SK-N-SH (cell line): ENCODE data around the gene HIVEP2. TPM values are rescaled to one million over a fixed set of nuclear protein-coding genes. Genes with fewer than 3 reads are reported as not detected.

Source experiments
- CTCF ChIA-PET: fragments of 300-600, 350-600 bp; formaldehyde crosslinking; extraction: SDS; loops from one replicate; lab custom pipeline; 2021; lab: Yijun Ruan, JAX
- POLR2A ChIA-PET: fragments of 350-600 bp; sonication (Branson Sonifier 250); formaldehyde crosslinking; extraction: SDS; loops from one replicate; lab custom pipeline; 2020; ENCODE audit warnings: antibody characterized with exemption, inconsistent platforms; lab: Yijun Ruan, JAX
- DNase-seq: peaks from one replicate; pipeline ENCODE4 v3.0.0; 2012
- H2AFZ ChIP-seq: fragments of 200-600 bp; sonication (generic); 2 replicates; pipeline ENCODE4 v1.8.1; 2016; ENCODE audit warnings: antibody characterized with exemption, mild to moderate bottlenecking, low read depth
- H3F3A ChIP-seq: fragments of 200-600 bp; sonication (generic); replicated peaks from 2 replicates; pipeline ENCODE3; 2016; ENCODE audit warnings: antibody characterized with exemption, mild to moderate bottlenecking; ENCODE audit not compliant: insufficient read depth
- H3K27ac ChIP-seq, 2 experiments: fragments of 200-500 bp in 1 of 2; fragments of 200-600 bp in 1 of 2; sonication (Bioruptor generic) in 1 of 2; sonication (generic), shearing (Covaris generic) in 1 of 2; 2 replicates each; pipeline versions ENCODE4 v1.5.1 to v1.6.1; 2014 to 2016; ENCODE audit warnings: low read depth in 2 of 2, inconsistent platforms in 1 of 2, low read length in 1 of 2, mild to moderate bottlenecking in 1 of 2, mixed read lengths in 1 of 2
- H3K27me3 ChIP-seq: fragments of 200-600 bp; sonication (generic), shearing (Covaris generic); 2 replicates; pipeline ENCODE4 v1.6.1; 2016; ENCODE audit warnings: mixed run types; ENCODE audit not compliant: insufficient read depth
- H3K36me3 ChIP-seq, 2 experiments: fragments of 200-500 bp in 1 of 2; fragments of 200-600 bp in 1 of 2; sonication (Bioruptor generic) in 1 of 2; sonication (generic) in 1 of 2; replicated peaks in 1 of 2; 2 replicates each; pipeline versions ENCODE3 to v1.5.1; 2014 to 2016; ENCODE audit warnings: low read length in 1 of 2, mild to moderate bottlenecking in 1 of 2; ENCODE audit not compliant: insufficient read depth in 2 of 2, control insufficient read depth in 1 of 2
- H3K4me1 ChIP-seq, 2 experiments: fragments of 200-500 bp in 1 of 2; fragments of 200-600 bp in 1 of 2; sonication (Bioruptor generic) in 1 of 2; sonication (generic), shearing (Covaris generic) in 1 of 2; 2 replicates each; pipeline versions ENCODE4 v1.5.1 to v1.6.1; 2014 to 2016; ENCODE audit warnings: low read depth in 1 of 2, low read length in 1 of 2, mixed run types in 1 of 2; ENCODE audit not compliant: insufficient read depth in 2 of 2, control insufficient read depth in 1 of 2
- H3K4me2 ChIP-seq: fragments of 200-600 bp; sonication (generic), shearing (Covaris generic); 2 replicates; pipeline ENCODE4 v1.6.1; 2017; ENCODE audit warnings: mixed run types
- H3K4me3 ChIP-seq, 2 experiments: fragments of 200-500 bp in 1 of 2; fragments of 200-600 bp in 1 of 2; sonication (Bioruptor generic) in 1 of 2; sonication (generic), shearing (Covaris generic) in 1 of 2; 2 replicates each; pipeline versions ENCODE4 v1.5.1 to v1.8.1; 2014 to 2016; ENCODE audit warnings: low read depth in 2 of 2, inconsistent platforms in 1 of 2, low read length in 1 of 2, mild to moderate bottlenecking in 1 of 2, mixed read lengths in 1 of 2, moderate library complexity in 1 of 2
- H3K79me2 ChIP-seq: fragments of 200-600 bp; sonication (generic); 2 replicates; pipeline ENCODE4 v1.8.1; 2017; ENCODE audit warnings: mild to moderate bottlenecking; ENCODE audit not compliant: insufficient read depth
- H3K9ac ChIP-seq: fragments of 200-600 bp; sonication (generic); 2 replicates; pipeline ENCODE4 v1.6.1; 2017; ENCODE audit warnings: mixed run types
- H3K9me2 ChIP-seq: fragments of 200-600 bp; sonication (generic); 2 replicates; pipeline ENCODE4 v1.6.1; 2017; ENCODE audit warnings: mixed run types
- H3K9me3 ChIP-seq: fragments of 200-600 bp; sonication (generic); 2 replicates; pipeline ENCODE4 v1.6.1; 2017; ENCODE audit warnings: mixed run types, mild to moderate bottlenecking, moderate library complexity
- H4K20me1 ChIP-seq: fragments of 200-600 bp; sonication (generic); 2 replicates; pipeline ENCODE4 v1.6.1; 2017; ENCODE audit warnings: mild to moderate bottlenecking, mixed run types; ENCODE audit not compliant: insufficient read depth
- CHD2 ChIP-seq: fragments of 150-350 bp; IDR thresholded peaks from 2 replicates; pipeline ENCODE4 v1.6.1; 2018; ENCODE audit warnings: low read length; ENCODE audit not compliant: partially characterized antibody
- CTCF ChIP-seq: fragments of 200-600 bp; sonication (generic); IDR thresholded peaks from 2 replicates; pipeline ENCODE4 v1.6.1; 2017; ENCODE audit warnings: antibody characterized with exemption, mild to moderate bottlenecking, moderate library complexity
- ELF1 ChIP-seq: IDR thresholded peaks from 2 replicates; pipeline ENCODE4 v1.4.0; 2012
- EP300 ChIP-seq, 2 experiments: IDR thresholded peaks; 2 replicates each; pipeline versions ENCODE4 v1.4.0 to v1.6.1; 2012; ENCODE audit warnings: borderline replicate concordance in 1 of 2, low read depth in 1 of 2, low read length in 1 of 2
- EZH2phosphoT487 ChIP-seq: fragments of 200-600 bp; sonication (generic); IDR thresholded peaks from 2 replicates; pipeline ENCODE4 v1.6.1; 2017; ENCODE audit warnings: low read depth, mixed run types, mild to moderate bottlenecking, antibody characterized with exemption, moderate library complexity, borderline replicate concordance
- FOSL2 ChIP-seq: IDR thresholded peaks from 2 replicates; pipeline ENCODE4 v1.4.0; 2012; ENCODE audit warnings: low read depth, mild to moderate bottlenecking, moderate library complexity, borderline replicate concordance
- FOXJ3 ChIP-seq: sonication (generic); formaldehyde crosslinking; IDR thresholded peaks from 2 replicates; pipeline ENCODE4 v1.5.1; 2020; ENCODE audit warnings: mild to moderate bottlenecking, missing genetic modification reagents
- GABPA ChIP-seq: IDR thresholded peaks from 2 replicates; pipeline ENCODE4 v1.4.0; 2012; ENCODE audit warnings: low read depth, mild to moderate bottlenecking
- IRF3 ChIP-seq: fragments of 150-350 bp; IDR thresholded peaks from 2 replicates; pipeline ENCODE4 v1.6.1; 2016; ENCODE audit warnings: mild to moderate bottlenecking, low read depth, low read length
- MAX ChIP-seq: IDR thresholded peaks from 2 replicates; pipeline ENCODE4 v1.4.0; 2012; ENCODE audit warnings: low read depth
- MEF2A ChIP-seq: IDR thresholded peaks from 2 replicates; pipeline ENCODE4 v1.4.0; 2012; ENCODE audit warnings: low read depth, borderline replicate concordance
- MXI1 ChIP-seq: IDR thresholded peaks from 2 replicates; pipeline ENCODE4 v1.6.1; 2012; ENCODE audit warnings: mild to moderate bottlenecking, low read depth, low read length, improper control_type of control experiment
- NRF1 ChIP-seq: IDR thresholded peaks from 2 replicates; pipeline ENCODE4 v1.6.1; 2012; ENCODE audit warnings: low read depth, mild to moderate bottlenecking, low read length
- RCOR1 ChIP-seq: fragments of 150-350 bp; IDR thresholded peaks from 2 replicates; pipeline ENCODE4 v1.6.1; 2017; ENCODE audit warnings: antibody characterized with exemption, low read length
- RXRA ChIP-seq: IDR thresholded peaks from 2 replicates; pipeline ENCODE4 v1.4.0; 2012; ENCODE audit warnings: low read depth, mild to moderate bottlenecking, borderline replicate concordance
- SIN3A ChIP-seq: IDR thresholded peaks from 2 replicates; pipeline ENCODE4 v1.6.1; 2012; ENCODE audit warnings: low read depth, mild to moderate bottlenecking, low read length, moderate library complexity, borderline replicate concordance
- SMC3 ChIP-seq: IDR thresholded peaks from 2 replicates; pipeline ENCODE4 v1.6.1; 2012; ENCODE audit warnings: low read depth, low read length, improper control_type of control experiment
- TAF1 ChIP-seq: IDR thresholded peaks from 2 replicates; pipeline ENCODE4 v1.6.1; 2012; ENCODE audit warnings: low read depth, mild to moderate bottlenecking, low read length, moderate library complexity, borderline replicate concordance
- TCF12 ChIP-seq: IDR thresholded peaks from 2 replicates; pipeline ENCODE4 v1.4.0; 2012
- TEAD4 ChIP-seq: IDR thresholded peaks from 2 replicates; pipeline ENCODE4 v1.4.0; 2012; ENCODE audit warnings: mild to moderate bottlenecking, borderline replicate concordance; ENCODE audit not compliant: insufficient read depth
- USF2 ChIP-seq: fragments of 150-350 bp; IDR thresholded peaks from 2 replicates; pipeline ENCODE4 v1.6.1; 2017; ENCODE audit warnings: antibody characterized with exemption, low read length, low read depth, borderline replicate concordance
- YY1 ChIP-seq: IDR thresholded peaks from 2 replicates; pipeline ENCODE4 v1.4.0; 2012; ENCODE audit warnings: low read depth, mild to moderate bottlenecking
- ZBTB33 ChIP-seq: IDR thresholded peaks from 2 replicates; pipeline ENCODE4 v1.4.0; 2012; ENCODE audit warnings: low read depth, borderline replicate concordance
- WGBS: methylation state at CpG from one replicate; pipeline ENCODE4 v1.1.6; 2017; ENCODE audit warnings: low lambda C conversion rate; 5-methylcytosine and 5-hydroxymethylcytosine counted together
- polyA plus RNA-seq, 3 experiments: library from polyadenylated mRNA; depleted of rRNA; stranded (reverse); fragments of >200 nt; gene quantifications; 2 replicates each; pipeline ENCODE4 v1.2.3, GENCODE V29; 2012

HIVEP2 gene
- polyA plus RNA-seq, 1 of the 3 experiments (the other 2 are of a cell fraction) = 2.5 TPM

- TF ChIP-seq CTCF = no peak
- TF ChIP-seq FOXJ3 (CRISPR knock-in tag) = no peak
- no peak for TF ChIP-seq SIN3A
- no peak for TF ChIP-seq MEF2A
- TF ChIP-seq ELF1 = no peak
Observed at GRCh38 chr6:142757852-142758628, 186.9 kb downstream of the HIVEP2 start (continued).

- ChIA-PET POLR2A (no interaction called here), CTCF (no interaction called here)
- peak overlapping the region in 1 of 2 experiments; percentile 44; a peak in 2 of 4 replicates for H3K27ac ChIP-seq
- no peak overlapping the region for H2AFZ ChIP-seq
- H3F3A ChIP-seq = no peaks in the 10 kb centered on the region
- H4K20me1 ChIP-seq = no peaks in the 10 kb centered on the region
- peaks cover 13% of the 10 kb centered on the region; the same call in 1 of the 2 replicates for H3K79me2 ChIP-seq
- no peaks in the 10 kb centered on the region for H3K9me3 ChIP-seq
- DNase-seq = no peak
- peaks cover 32 to 33% of the 10 kb centered on the region in 2 experiments for H3K36me3 ChIP-seq
- WGBS = 0% methylated on average over 2 of the region's 2 CpGs
- no peak overlapping the region for H3K4me2 ChIP-seq
- H3K4me3 ChIP-seq = no peak overlapping the region
- peaks cover 0 to 5% of the 10 kb centered on the region in 2 experiments; a peak in 1 of 4 replicates for H3K4me1 ChIP-seq
- H3K9me2 ChIP-seq = no peaks in the 10 kb centered on the region
- no peak overlapping the region for H3K9ac ChIP-seq
- no peaks in the 10 kb centered on the region for H3K27me3 ChIP-seq
- TF ChIP-seq NRF1 = no peak
- no peak for TF ChIP-seq YY1
- TF ChIP-seq TEAD4 = peak; percentile 85
- peak; percentile 64; the same call in 1 of the 2 replicates for TF ChIP-seq MAX
- no peak for TF ChIP-seq TAF1
- no peak for TF ChIP-seq IRF3
- TF ChIP-seq RXRA = peak; percentile 95
- TF ChIP-seq SMC3 = no peak
- peak in 1 of 2 experiments; percentile 85; a peak in 2 of 4 replicates for TF ChIP-seq EP300 (IDR thresholded peaks at IDR 0.05; ENCODE audit: borderline replicate concordance in 1 of 2, low read depth in 1 of 2, low read length in 1 of 2)
- TF ChIP-seq ZBTB33 = 0 out of 2 replicates have a peak, but pooled peaks have one; percentile 36
- peak; percentile 61 for TF ChIP-seq FOSL2
- no peak for TF ChIP-seq CHD2
- peak; percentile 82 for TF ChIP-seq TCF12
- no peak for TF ChIP-seq USF2
- TF ChIP-seq MXI1 = no peak
- TF ChIP-seq EZH2phosphoT487 = no peak
- no peak for TF ChIP-seq RCOR1
- no peak for TF ChIP-seq GABPA
Observed at GRCh38 chr6:142756215-142756630, 188.8 kb downstream of the HIVEP2 start.
